HS-27A (cell line): ENCODE data around the gene LSM14A.
"Not testable (repeated sequence)": the region's sequence is repeated elsewhere in the genome, so short reads cannot be mapped to it uniquely, and the experiment has no call there.

ENCODE experiments used
- DNase-seq: peaks from one replicate; pipeline ENCODE4 v3.0.0-alpha.2; 2012; ENCODE audit warnings: low read depth, missing footprints

The LSM14A gene

DNA sequence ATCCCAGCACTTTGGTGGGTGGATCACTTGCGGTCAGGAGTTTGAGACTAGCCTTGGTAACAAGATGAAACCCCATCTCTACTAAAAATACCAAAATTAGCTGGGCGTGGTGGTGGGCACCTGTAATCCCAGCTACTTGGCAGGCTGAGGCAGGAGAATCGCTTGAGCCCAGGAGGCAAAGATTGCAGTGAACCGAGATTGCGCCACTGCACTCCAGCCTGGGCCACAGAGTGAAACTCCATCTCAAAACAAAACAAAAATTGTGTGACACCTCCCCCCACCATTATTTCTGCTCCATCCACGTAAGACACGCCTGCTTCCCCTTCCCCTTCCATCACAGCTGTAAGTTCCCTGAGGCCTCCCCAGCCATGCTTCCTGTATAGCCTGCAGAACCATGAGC, 13.3 kb upstream of the LSM14A start:
- DNase-seq = not testable (repeated sequence)

DNA sequence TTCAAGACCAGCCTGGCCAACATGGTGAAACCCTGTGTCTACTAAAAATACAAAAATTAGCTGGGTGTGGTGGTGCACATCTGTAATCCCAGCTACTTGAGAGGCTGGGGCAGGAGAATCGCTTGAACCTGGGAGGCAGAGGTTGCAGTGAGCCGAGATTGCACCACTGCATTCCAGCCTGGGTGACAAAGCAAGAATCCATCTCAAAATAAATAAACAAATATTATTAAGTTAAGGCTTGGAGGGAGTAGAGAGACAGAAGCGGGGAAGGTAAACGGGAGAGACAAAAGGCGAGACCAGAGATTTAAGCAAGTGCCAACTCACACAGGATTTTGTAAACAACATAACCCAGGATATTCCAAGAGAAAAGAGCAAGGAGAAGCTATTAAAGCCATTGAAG, 12.8 kb upstream of the LSM14A start:
- DNase-seq = not testable (repeated sequence)

DNA sequence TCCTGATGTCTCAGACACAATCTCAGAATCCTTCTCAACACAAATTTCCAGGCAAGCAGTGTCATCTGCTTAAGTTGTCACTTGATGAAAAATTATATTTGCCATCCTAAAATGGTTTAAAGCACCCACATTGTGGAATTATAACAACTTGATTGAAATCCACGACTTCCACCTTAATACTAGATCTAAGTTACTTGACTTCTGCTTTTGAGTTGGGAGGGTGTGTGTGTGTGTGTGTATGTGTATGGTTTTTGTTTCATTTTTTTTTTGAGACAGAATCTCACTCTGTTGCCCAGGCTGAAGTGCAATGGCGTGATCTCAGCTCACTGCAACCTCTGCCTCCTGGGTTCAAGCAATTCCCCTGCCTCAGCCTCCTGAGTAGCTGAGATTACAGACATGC, 10.4 kb upstream of the LSM14A start:
- DNase-seq = not testable (repeated sequence)

DNA sequence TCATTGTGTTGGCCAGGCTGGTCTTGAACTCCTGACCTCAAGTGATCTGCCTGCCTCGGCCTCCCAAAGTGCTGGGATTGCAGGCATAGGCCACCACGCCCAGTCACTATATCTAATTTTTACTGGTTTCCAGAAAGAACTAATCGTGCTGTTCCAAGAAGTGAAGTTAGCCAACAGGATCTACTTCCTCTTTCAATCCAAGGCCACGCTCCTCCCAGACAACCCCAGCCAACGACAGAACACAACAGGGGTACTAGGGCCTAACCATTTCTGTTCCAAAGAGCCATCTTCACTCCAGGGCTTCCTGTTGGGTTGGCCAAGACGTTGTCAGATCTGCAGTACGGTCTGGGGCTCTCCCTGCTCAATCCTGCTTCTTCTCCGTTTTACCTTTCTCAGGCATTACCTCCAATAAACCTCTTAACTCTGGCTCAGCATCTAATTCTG, 7.0 kb upstream of the LSM14A start:
- no peak for DNase-seq

DNA sequence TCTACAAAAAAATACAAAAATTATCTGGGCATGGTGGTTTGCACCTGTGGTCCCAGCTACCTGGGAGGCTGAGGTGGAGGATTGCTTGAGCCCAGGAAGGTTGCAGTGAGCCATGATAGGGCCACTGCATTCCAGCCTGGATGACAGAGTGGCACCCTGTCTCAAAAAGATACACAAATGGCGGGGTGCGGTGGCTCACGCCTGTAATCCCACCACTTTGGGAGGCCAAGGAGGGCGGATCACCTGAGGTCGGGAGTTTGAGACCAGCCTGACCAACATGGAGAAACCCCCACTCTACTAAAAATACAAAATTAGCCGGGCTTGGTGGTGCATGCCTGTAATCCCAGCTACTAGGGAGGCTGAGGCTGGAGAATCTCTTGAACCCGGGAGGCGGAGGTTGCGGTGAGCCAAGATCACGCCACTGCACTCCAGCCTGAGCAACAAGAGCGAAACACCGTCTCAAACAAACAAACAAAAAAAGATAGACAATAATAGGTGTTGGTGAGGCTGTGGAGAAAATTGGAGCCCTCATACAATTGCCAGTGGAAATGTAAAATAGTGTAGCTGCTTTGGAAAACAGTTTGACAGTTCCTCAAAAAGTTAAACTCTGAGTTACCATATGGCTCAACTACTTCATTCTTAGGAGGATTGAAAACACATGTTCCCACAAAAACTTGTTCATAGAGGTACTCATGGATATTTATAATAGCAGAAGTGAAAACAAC, 2.7 kb upstream of the LSM14A start:
- not testable (repeated sequence) for DNase-seq

DNA sequence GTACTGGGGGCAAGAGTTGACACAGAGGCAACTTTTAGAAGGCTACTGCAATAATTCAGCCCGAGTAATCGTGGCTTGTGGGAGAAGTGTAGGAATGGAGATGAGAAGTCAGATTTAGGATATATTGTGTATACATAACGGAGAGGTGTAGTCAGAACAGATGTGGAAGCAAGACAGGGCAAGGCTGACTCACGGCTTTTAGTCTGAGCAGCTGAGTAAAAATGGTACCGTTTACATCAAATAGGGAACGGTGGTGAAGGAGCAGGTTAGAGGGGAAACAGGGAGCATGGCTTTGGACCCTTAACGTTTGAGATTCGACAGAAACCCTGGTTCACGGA, 796 bp upstream of the LSM14A start:
- DNase-seq = peak; percentile 84

DNA sequence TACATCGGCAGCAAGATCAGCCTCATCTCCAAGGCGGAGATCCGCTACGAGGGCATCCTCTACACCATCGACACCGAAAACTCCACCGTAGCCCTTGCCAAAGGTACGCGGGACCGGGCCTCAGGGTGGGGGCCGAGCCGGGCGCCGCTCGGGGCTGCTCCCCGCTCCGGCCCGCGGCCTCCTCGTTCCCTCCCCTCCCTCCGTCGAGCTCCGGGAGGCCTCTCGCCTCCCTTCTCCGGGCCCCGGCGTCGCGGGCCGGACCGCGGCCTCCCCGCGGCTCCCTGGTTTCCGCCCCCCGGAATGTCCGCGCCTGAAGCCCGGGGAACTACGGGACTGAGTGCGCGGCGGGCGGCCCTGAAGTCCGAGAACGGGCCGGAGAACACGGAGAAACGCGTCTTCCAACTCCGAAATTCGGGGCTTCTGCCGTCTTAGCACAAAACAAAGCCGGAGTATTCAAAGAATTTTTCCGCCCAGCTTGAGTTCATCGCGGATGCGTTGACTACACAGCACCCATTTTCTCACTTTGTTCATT, 423 bp downstream of the LSM14A start:
- DNase-seq = peak; percentile 59

DNA sequence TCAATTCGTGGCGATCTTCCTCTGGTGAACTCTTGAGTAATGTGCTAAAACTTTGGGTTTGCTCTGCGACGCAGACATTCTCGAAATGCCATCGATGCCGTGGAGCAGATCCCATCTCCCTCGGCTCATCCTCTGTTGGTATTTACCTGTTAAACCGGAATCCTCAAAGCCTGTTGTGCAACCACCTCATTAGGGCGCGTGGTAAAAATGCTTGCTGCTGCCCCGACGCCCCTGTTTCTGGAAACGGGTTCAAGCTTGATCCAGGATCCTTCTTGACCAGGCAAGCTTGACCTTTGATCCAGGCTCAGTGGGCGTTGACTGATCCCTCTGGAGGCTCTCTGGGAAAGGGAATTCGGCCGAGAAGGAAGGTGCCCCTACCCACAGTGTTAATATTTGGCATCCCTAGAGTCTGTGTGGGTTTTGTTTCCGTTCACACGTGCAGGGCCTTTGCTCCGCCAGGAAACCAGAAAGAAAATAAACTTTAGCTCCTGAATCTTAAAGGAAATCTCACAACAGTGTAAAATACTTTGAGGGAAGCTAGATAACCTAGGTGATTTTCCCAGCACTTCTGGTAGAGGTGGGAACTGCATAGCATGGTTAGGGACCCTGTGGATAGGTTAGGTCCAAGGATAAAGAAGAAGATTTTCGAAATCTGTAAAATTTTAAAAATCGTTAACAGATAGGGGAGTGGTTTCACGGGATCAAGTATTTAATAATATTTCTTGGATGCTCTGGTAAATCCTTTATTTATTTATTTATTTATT, 1.1 kb downstream of the LSM14A start:
- DNase-seq = peak; percentile 74

DNA sequence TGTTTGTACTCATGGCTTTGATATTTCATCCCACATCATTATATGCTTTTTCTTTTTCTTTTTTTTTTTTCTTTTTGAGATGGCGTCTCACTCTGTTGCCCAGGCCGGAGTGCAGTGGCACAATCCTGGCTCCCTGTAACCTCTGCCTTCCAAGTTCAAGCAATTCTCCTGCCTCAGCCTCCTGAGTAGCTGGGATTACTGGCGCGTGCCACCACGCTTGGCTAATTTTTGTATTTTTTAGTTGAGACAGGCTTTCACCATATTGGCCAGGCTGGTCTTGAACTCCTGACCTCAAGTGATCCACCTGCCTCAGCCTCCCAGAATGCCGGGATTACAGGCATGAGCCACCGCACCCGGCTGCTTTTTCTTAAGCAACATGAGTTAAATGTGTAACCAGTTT, 2.9 kb downstream of the LSM14A start:
- DNase-seq = not testable (repeated sequence)

DNA sequence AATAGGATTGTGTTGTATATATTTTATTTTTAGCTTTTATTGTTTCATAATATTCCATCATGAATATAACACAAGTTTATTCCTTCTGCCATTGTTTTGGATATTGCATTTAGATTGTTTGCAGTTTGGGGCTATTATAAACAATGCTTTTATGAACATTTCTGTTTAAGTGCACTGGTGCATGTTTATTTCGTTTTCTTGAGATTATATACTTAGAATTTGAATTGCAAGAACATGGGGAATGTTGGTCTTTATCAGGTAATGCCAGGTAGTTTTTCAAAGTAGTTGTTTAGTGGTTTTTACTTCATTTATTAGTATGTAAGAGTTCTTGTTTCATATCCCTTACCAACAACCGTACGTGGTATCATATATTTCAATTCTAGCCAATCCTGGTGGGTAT, 4.3 kb downstream of the LSM14A start:
- DNase-seq = no peak

DNA sequence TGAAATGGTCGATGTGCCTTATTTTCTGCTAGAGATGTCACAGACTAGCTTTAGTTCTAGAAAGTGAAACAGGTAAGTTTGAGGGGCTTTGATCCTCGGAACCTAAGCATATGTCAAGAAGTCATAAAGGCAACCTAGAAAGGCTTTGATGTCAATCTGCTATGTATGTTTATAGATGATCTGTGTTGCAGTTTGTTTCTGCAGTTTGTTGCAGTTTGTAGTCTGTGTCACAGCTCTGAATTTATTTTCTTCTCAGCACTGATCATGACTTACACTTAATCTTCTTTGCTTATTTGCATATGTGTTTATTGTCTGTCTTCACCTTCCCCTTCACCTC, 5.9 kb downstream of the LSM14A start:
- DNase-seq = no peak

DNA sequence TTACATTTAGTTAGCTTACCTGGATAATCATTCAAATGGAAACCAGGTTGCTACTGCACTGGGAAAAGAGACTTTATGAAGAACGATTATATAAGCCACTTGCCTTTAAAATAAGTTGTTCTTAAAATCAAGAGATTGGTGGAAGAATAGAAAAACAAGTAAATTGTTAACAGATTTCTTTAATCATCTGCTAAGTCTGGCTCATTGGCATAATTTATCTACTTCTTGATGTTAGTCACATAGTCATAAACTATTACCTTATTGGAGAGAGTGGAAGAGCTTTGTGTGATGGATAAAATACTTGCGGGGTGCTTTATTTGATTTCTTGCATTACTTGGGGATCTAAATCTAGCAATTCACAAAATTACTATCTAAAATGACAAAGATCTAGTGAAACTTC, 6.8 kb downstream of the LSM14A start:
- no peak for DNase-seq

DNA sequence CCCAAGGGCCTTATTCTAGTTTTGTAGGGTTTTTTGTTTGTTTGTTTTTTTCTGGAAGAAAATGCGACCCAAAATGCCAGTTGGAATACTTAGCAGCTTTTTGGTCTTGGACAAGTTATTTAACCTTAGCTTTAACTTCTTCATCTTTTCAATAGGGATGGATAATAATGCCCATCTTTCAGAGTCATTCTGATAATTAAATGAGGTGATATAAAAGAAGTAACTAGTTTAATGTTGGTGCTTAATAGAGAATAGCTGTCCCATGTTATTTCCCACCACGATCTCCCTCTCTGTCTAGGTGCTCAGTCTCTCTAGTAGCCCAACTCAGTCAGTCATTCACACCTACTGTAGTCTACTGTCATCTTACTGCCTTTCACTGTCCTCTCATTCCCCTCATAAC, 8.0 kb downstream of the LSM14A start:
- DNase-seq = no peak

DNA sequence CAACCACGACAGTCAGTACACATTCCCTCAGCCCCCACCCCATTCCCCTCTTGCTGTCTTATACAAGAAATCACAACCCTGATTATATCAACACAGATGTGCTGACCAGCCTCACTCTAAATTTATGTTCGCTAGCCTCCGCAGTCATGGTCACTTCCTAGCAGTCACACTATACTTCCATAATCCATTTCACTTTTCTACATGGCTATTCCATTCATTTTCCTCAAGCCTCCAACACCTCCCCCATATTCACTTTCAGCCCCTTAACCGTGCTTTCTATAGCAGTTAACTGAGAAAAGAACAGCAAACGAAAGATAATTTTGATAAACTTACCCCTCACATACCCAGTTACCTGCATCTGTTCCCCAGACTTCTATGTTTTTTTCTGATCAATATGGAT, 8.4 kb downstream of the LSM14A start:
- DNase-seq = no peak

DNA sequence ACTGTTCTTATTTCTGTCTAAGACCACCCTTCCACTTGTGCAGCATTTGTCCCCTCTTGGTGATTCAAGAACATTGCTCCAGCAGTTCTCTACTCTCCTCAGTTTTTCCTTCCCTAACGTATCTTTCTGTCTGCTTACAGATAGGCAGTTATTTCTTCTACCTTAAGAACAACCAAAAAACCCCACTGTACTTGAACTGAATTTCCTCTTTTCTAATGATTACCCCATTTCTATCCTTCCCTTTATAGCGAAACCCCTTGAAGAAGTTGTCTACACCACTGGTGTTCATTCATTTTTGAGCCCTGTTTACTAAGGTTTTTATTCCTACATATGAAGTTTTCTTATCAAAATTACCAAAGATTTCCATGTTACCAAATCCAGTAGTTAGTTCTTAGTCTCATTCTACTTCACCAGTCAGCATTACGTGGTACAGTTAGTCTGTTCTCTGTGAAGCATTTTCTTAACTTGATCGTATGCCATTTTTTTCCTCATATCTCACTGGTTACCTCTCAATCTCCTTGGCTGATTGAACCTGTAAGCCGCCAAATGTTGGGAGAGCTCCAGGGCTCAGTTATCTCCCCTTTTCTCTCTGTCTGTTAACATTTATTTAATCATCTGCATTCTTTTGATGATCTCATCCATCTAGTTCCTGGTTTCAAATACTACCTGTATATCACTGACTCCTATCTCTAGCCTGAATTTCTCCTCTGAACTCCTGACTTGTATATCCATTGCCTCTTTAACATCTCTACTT, 9.0 kb downstream of the LSM14A start:
- DNase-seq = no peak

DNA sequence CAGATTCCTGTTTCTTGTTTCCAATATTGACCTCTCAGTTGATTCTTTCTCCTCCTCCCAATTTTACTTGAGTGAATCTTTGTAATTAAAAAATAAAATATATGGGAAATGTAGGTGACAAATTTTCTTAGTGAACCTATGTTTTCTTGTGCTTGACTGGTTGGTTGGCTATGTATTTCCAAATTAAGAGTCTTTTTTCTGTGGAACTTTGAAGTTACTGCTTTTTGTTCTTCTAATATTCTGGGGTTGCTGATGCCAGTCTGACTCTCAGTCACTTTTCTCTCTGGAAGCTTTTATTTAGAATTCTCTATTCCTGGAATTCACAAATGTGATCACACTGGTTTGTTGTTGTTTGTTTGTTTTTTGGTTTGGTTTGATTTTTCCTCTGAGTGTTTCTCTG, 9.8 kb downstream of the LSM14A start:
- no peak for DNase-seq

DNA sequence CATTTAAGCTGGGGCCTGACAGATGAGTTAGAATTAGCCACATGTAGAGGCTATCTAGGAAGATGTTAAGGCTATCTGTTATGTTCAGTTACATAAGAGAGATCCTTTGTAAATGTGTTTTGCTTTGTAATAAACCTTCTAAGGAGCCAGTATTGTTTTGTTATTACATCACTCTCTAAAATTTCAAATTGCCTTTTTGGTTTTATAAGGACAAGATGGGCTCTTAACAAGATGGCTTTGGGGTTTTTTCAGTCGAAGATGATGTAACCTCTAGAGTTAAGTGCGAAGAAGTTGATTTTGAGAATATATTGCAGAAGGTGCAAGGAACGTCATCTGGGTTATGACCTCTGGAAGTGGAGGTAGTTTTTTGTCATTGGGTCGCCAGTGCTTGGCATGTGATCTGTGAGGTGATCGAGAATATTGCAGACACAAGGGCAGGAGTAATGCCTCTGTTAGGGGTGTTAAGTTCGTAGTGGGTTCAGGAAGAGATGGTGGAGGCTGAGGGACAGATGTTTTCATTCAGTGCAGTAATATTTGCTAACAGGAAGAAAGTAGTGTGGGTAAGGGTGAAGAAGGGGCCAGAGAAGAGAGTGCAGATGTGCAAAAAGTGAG, 12.7 kb downstream of the LSM14A start:
- no peak for DNase-seq

DNA sequence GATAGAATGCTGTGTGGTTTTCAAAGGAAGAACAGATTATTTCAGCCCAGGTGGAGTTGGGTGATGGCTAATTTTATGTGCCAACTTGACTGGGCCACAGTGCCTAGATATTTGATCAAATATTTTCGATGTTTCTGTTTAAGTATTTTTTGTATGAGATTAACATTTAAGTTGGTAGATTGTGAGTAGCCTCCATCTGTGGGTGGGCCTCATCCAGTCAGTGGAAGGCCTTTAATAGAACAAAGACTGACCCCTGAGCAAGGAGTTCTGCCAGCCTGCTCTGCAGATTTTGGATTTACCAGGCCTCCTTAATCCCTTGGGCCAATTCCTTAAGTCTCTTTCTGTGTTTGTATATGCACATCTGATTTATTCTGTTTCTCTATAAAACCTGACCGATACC, 13.9 kb downstream of the LSM14A start:
- no peak for DNase-seq

DNA sequence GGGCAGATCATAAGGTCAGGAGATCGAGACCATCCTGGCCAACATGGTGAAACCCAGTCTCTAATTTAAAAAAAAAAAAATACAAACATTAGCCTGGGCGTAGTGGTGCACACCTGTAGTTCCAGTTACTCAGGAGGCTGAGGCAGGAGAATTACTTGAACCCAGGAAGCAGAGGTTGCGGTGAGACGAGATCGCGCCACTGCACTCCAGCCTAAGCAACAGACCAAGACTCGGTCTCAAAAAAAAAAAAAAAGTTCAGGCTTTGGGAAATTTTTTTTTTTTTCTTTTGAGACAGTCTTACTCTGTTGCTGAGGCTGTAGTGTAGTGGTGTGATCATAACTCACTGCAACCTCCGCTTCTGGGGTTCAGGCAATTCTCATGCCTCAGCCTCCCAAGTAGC, 14.7 kb downstream of the LSM14A start:
- no peak for DNase-seq

DNA sequence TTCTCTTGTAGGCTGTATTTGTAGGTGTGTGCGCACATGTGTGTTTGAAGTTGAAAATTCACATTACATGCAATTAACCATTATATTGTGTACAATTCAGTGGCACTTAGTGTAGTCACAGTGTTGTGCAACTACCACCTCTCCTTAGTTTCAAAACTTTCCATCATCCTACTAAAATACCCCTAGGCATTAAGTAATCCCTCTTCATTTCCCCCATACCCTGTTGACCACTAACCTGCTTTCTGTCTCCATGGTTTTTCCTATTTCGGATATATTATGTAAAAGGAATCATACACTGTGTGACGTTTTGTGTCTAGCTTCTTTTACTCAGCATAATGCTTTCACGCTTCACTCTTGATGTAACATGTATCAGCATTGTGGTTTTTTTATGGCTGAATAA, 16.1 kb downstream of the LSM14A start:
- DNase-seq = no peak

DNA sequence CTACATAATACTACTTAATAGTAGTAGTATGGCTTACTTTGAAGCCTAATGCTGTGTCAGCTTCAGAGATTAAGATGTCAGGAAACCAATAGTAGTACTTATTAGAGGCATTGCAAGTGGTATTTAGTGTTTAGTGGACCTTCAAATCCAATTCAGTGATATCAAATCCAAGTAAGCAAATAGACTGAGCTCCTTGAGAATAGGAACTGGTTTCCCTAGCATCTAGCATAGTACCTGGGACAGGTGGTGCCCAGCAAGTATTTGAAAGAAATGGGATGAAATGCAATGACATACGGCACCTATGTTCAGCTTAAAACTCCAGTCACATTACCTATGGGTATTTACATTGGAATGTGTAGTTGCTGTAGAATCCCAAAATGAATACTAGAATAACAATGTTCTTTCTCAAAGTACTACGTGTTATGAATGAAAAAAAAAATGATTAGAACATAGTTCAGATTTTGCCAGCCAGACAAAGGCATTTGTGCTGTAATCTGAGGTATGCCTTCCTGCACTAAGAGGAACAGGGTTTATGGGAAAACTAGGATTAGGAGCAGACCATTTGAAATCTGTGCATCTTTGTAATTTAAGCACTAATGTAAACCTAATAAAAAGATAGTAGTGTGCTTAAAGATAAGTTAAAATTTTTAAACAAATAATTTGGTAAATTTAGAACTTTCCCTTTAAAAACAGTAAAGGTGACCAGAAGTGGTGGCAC, 17.1 kb downstream of the LSM14A start:
- no peak for DNase-seq

DNA sequence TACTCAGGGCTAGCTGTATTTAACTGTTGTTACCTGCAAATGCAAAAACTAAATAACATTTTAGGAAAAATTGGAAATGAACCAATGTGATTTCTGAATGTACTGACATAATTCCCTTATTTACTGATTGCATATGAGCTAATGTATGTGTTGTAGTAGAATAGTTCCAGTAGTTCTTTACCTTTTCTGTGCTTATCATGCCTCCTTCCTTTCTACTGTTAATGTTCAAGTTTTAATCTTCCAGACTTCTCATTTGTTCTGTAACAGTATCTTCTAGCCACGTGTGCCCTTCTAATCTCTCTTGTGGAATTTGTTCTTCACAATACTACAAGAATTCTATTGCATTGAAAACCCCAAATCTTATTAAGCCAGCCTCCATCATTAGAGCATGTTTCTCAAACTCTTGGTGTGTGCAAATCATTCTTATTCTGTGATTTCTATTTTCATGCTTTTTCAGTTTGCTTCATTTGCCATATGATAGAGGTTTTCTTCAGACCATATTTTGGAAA, 17.7 kb downstream of the LSM14A start:
- DNase-seq = no peak
